T-helper 17 cell (primary cell): ENCODE measurements around the gene E2F8. TPM values are rescaled to one million over a fixed set of nuclear protein-coding genes. Genes with fewer than 3 reads are reported as not detected.
"Not testable (repeated sequence)": the region's sequence is repeated elsewhere in the genome, so short reads cannot be mapped to it uniquely, and the experiment has no call there.

Experiments used
- ATAC-seq: fragments of 150-1000 bp; cut with Tn5 transposase; 2 replicates; pipeline ENCODE4 v1.10.0; 2021; ENCODE audit warnings: mild to moderate bottlenecking, moderate library complexity
- DNase-seq, 3 donors: peaks; one replicate each; pipeline versions ENCODE4 v3.0.0 to v3.0.0-alpha.2; 2020 to 2021
- H3K9me3 ChIP-seq: one replicate; pipeline ENCODE4 v1.7.0; 2013; ENCODE audit warnings: low read length, mild to moderate bottlenecking; ENCODE audit not compliant: control insufficient read depth, poor library complexity, severe bottlenecking
- H3K27ac Mint-ChIP-seq: one replicate; pipeline ENCODE4 v1.8.0; 2022; ENCODE audit warnings: mild to moderate bottlenecking, moderate library complexity, mixed read lengths
- H3K27me3 Mint-ChIP-seq: one replicate; pipeline ENCODE4 v1.8.0; 2022; ENCODE audit warnings: mixed read lengths
- H3K36me3 Mint-ChIP-seq: one replicate; pipeline ENCODE4 v1.8.0; 2022; ENCODE audit warnings: low read depth, mixed read lengths
- H3K4me1 Mint-ChIP-seq: one replicate; pipeline ENCODE4 v1.8.0; 2022; ENCODE audit warnings: mild to moderate bottlenecking, mixed read lengths
- H3K4me3 Mint-ChIP-seq: one replicate; pipeline ENCODE4 v1.8.0; 2022; ENCODE audit warnings: mild to moderate bottlenecking, moderate library complexity, mixed read lengths
- total RNA-seq, 4 donors: library from RNA in 2 of 4; stranded (reverse) in 2 of 4; gene quantifications; one replicate each; pipeline ENCODE4 v1.2.3 and lab custom pipeline; 2022 to 2026

E2F8 gene, protein sequence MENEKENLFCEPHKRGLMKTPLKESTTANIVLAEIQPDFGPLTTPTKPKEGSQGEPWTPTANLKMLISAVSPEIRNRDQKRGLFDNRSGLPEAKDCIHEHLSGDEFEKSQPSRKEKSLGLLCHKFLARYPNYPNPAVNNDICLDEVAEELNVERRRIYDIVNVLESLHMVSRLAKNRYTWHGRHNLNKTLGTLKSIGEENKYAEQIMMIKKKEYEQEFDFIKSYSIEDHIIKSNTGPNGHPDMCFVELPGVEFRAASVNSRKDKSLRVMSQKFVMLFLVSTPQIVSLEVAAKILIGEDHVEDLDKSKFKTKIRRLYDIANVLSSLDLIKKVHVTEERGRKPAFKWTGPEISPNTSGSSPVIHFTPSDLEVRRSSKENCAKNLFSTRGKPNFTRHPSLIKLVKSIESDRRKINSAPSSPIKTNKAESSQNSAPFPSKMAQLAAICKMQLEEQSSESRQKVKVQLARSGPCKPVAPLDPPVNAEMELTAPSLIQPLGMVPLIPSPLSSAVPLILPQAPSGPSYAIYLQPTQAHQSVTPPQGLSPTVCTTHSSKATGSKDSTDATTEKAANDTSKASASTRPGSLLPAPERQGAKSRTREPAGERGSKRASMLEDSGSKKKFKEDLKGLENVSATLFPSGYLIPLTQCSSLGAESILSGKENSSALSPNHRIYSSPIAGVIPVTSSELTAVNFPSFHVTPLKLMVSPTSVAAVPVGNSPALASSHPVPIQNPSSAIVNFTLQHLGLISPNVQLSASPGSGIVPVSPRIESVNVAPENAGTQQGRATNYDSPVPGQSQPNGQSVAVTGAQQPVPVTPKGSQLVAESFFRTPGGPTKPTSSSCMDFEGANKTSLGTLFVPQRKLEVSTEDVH
- under 1 TPM in 1 of 2 donors, not detected in 1; 0.21 TPM for total RNA-seq
- total RNA-seq (lab: John Stamatoyannopoulos, UW) = 0.23 to 0.46 reads per million in 2 donors

DNA sequence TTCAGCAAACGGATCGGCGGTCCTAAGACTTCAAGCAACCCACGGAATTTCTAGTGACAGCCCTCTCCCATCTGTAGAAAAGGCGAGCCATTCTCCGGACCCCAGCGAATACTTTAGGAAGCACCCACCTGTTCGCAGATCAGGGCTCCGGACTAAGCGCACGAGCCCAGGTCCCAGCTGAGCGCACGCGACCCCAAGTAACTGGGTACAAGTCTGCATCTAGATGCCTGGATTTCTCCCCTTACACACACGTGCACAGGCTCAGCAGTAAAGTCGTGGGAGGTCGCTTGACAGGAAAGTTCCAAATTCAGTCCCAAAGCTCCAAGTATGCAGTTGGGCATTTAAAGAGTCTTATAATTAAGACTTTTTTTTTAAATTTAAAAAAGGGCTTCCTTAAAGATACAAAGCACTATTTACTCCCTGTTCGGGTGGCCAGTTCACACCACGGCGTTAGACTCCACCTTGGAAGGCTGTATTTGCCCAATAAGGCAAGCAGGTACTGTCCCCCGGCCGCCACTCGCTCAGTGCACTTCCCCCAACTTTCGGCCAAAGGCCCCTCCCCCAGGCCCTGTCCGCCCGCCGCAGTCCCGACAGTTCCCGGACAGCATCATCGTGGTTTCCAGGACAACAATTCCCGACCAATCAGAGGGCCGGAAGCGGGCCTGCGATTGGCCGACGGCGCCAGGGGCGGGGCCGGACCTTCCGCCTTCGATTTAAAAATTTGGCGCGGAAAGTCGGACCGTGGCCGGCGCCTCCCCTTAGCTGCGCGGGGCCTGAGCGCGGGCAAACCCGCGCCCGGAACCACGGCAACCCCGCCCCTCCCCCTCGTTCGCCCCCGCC lies at the start of gene E2F8:
E2F8 (minus strand) TSS at position 526 of the 840 bp plus-strand sequence. CDS start 824 bp downstream, outside the sequence.
- Mint-ChIP-seq H3K4me1 (peaks cover 14% of the 10 kb centered on the region), H3K36me3 (peaks cover 2% of the 10 kb centered on the region), H3K4me3 (peak within 1 kb of the TSS; percentile 94), H3K27me3 (peaks cover 31% of the 10 kb centered on the region), H3K27ac (peak within 1 kb of the TSS; percentile 43)
- peak; percentile 86 for ATAC-seq
- no peaks in the 10 kb centered on the region for H3K9me3 ChIP-seq
- DNase-seq = peak; percentile 63 to 71 (median 68)

DNA sequence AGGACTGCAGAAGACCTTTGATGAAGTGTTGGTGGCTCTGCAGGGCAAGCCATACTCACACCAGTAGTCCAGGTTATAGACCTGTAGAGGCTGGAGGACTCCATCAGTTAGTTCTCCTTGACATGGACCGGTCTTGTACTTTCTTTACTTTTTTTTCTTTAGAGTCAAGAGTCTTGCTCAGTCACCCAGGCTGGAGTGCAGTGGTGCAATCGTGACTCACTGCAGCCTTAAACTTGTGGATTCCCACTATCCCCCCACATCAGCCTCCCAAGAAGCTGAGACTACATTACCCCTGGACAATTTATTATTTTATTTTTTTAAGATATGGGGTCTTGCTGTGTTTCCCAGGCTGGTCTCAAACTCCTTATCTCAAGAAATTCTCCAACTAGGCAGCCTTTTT lies 49.6 kb upstream of the E2F8 start:
- ATAC-seq = no peak
- H3K27me3 Mint-ChIP-seq = peaks cover 49% of the 10 kb centered on the region

DNA sequence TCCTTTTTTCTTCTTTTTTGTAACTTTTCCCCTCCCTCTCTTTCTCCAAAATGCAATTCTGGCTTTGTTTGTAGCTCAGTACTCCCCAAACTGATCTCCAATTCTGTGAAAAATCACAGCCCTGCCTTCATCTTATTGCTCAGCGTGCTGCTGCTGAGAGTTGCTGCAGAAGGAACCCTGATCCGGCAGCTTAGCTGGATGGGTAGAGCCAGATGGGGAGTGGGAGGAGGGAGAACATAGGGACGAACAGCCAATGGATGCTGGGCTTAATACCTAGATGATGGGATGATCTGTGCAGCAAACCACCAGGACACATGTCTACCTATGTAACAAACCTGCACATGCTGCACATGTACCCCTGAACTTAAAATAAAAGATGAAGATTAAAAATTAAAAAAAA lies 47.5 kb upstream of the E2F8 start:
- H3K4me3 Mint-ChIP-seq = no peak overlapping the region
- no peaks in the 10 kb centered on the region for H3K36me3 Mint-ChIP-seq
- no peak overlapping the region for H3K27ac Mint-ChIP-seq
- DNase-seq (no peak), ATAC-seq (no peak)
- peaks cover 45% of the 10 kb centered on the region for H3K27me3 Mint-ChIP-seq
- H3K9me3 ChIP-seq = no peaks in the 10 kb centered on the region
- H3K4me1 Mint-ChIP-seq = peaks cover 6% of the 10 kb centered on the region

More for the DNA sequence above, 49.6 kb upstream of the E2F8 start:
- Mint-ChIP-seq H3K4me3 (no peak overlapping the region), H3K36me3 (no peaks in the 10 kb centered on the region), H3K4me1 (no peaks in the 10 kb centered on the region), H3K27ac (no peak overlapping the region)
- no peak for DNase-seq
- H3K9me3 ChIP-seq = no peaks in the 10 kb centered on the region

DNA sequence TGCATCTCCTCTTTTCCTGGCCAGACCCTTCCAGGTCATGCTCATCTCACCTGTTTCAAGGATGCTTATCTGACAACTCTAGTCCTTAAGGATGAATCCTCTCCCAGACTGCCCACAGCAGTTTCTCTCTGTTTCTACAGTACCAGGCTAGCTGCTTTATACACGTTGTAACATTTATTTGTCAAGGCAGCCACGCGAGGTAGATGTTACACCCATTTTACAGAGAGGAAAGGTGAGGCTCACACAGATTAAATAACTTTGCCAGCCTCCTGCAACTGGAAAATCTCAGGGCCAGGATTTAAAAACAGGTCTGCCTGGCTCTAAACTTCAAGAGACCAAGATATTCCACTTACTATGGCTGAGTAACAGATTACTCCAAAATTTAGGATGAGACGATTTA lies 45.7 kb upstream of the E2F8 start:
- no peak for DNase-seq
- no peaks in the 10 kb centered on the region for H3K36me3 Mint-ChIP-seq
- no peak overlapping the region for H3K27ac Mint-ChIP-seq
- no peaks in the 10 kb centered on the region for H3K9me3 ChIP-seq
- H3K4me1 Mint-ChIP-seq = peaks cover 6% of the 10 kb centered on the region
- no peak overlapping the region for H3K4me3 Mint-ChIP-seq
- no peak for ATAC-seq
- H3K27me3 Mint-ChIP-seq = peaks cover 42% of the 10 kb centered on the region

DNA sequence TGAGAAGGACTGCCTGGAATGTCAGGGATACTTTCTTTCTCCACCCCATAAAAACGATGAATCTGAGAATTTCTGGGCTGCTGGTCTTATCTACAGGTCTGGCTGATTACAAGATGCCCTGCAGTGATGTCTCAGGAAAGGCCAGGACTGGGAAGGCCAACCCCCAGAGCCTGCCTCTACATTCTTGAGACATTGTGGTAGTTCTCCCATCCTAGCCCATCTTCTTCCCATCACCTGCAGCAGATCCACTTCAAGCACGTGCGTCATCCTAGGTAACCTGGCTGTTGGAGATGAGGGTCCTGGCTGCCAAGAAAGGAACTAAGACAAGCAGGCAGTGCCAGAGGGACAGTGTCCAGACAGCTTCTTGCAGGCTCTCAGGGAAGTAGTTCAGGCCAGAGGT lies 44.1 kb upstream of the E2F8 start:
- no peaks in the 10 kb centered on the region for H3K9me3 ChIP-seq
- ATAC-seq (no peak), DNase-seq (no peak)
- Mint-ChIP-seq H3K27ac (no peak overlapping the region), H3K4me1 (peaks cover 6% of the 10 kb centered on the region), H3K27me3 (peaks cover 34% of the 10 kb centered on the region), H3K36me3 (no peaks in the 10 kb centered on the region), H3K4me3 (no peak overlapping the region)

DNA sequence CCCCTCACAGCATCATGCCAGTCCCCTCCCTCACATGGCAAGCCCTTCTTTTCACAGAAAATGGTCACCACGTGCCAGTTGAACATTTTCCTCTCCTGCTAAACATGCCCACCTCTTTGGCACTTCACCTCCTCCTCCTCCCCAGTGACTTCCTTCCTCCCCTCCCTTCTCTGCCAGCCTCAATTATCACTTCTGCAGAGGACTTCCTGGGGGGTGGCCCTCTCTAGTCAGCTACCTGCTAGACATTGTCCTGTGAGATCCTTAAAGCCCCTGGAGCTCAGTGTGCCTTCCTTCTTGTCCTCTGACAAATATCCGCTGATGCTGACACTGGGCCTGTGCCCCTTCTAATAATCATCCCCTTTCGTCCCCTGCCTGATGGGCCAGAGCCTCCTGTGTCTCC lies 43.2 kb upstream of the E2F8 start:
- ATAC-seq = no peak
- no peak overlapping the region for H3K27ac Mint-ChIP-seq
- peaks cover 35% of the 10 kb centered on the region for H3K27me3 Mint-ChIP-seq
- DNase-seq = no peak
- H3K4me3 Mint-ChIP-seq = no peak overlapping the region
- H3K36me3 Mint-ChIP-seq = no peaks in the 10 kb centered on the region
- peaks cover 6% of the 10 kb centered on the region for H3K4me1 Mint-ChIP-seq
- H3K9me3 ChIP-seq = no peaks in the 10 kb centered on the region

DNA sequence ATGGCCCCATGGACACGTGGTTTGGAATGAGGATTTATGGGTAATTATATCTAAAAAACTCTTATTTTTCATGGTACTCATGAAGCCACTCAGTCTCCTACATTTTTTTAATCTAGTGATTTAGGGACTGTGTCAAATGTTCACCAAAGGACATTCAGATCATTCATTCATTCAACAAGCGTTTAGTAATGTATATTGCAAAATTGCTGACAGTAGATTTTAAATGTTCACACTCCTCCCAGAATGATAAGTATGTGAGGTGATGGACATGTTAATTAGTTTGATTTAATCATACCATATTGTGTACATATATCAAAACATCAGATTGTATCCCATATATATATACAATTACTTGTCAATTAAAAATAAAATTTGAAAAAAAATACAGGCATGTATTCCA lies 40.8 kb upstream of the E2F8 start:
- Mint-ChIP-seq H3K27ac (no peak overlapping the region), H3K4me3 (no peak overlapping the region), H3K27me3 (peaks cover 28% of the 10 kb centered on the region), H3K36me3 (no peaks in the 10 kb centered on the region), H3K4me1 (peaks cover 6% of the 10 kb centered on the region)
- no peaks in the 10 kb centered on the region for H3K9me3 ChIP-seq
- DNase-seq (no peak), ATAC-seq (no peak)

DNA sequence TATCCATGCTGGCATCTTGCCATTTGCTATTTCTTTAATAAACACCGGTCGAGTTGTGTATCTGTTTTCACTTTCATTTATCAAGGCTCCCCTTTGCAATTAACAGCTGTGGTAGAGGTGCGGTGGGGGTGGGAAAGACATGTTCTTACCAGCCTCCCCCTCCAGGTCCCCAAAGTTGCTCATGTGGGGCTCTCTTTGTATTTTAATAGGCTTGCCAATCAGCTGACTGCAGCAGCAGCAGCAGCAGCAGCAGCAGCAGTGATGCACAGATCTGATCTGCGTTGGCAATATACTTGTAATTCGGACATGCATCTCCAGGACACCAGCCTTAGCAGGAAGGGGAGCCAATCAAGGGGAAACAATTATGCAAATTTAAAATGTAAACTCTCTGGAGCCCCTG lies 40.3 kb upstream of the E2F8 start:
- Mint-ChIP-seq H3K4me3 (no peak overlapping the region), H3K4me1 (peaks cover 6% of the 10 kb centered on the region), H3K27ac (no peak overlapping the region), H3K27me3 (peaks cover 25% of the 10 kb centered on the region), H3K36me3 (no peaks in the 10 kb centered on the region)
- ATAC-seq (no peak), DNase-seq (no peak)
- H3K9me3 ChIP-seq = no peaks in the 10 kb centered on the region

DNA sequence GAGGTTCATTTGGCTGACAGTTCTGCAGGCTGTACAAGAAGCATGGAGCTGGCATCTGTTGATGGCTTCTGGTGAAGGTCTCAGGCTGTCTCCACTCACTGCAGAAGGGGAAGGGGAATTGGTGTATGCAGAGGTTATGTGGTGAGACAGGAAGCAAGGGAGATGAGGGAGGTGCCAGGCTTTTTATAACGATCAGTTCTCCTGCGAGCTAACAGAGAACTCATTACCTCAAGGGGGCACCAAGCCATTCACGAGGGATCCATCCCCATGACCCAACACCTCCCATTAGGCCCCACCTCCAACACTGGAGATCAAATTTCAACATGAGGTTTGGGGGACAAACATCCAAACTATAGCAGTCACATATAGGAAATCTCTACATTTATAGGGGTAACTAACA lies 38.7 kb upstream of the E2F8 start:
- no peak for ATAC-seq
- no peak for DNase-seq
- Mint-ChIP-seq H3K36me3 (no peaks in the 10 kb centered on the region), H3K4me1 (peaks cover 6% of the 10 kb centered on the region), H3K4me3 (no peak overlapping the region), H3K27me3 (peaks cover 13% of the 10 kb centered on the region), H3K27ac (no peak overlapping the region)
- H3K9me3 ChIP-seq = no peaks in the 10 kb centered on the region

DNA sequence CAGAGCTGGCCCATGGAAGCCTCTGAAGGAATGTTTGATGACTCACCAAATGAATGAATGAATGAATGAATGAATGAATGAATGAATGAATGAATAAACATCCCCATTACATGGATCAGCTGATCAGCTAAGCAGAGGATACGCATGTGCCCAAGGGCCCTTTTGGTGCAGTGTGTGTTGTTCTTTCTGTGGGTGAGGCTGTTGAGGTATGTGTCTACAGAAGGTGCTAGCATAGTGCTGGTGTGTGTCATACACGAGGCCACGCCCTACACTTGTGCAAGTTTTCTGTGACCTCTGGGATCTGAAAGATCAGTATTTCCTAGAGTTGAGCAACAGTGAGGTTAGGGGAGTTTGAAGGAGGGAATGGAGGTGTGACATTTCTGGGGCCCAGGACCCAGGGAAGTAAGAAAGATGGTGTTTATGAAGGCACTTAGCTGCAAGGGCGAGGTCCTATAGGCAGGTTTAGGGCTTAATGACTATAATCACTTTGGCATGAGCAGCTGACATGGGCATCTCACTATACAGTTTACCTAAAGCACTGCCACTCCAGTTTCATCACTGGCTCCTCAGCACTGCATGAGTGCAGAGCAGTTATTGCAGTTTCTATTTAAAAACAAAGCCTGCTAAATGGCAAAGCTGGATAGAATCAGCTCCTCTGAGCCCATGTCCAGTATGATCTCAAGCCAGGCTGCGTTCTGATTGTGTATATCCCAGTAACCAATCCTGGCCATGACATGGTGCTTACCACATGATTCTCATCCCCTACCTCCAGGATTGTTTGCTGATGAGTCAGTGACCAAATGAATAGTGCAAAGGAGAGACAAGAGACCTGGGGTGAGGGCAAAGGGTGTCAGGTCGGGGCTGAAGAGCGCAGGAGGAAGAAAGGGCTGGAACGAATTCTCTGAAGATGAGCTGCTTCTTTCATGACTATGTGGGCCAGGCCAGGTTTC lies 36.4 kb upstream of the E2F8 start:
- Mint-ChIP-seq H3K4me3 (no peak overlapping the region), H3K4me1 (no peaks in the 10 kb centered on the region), H3K27ac (no peak overlapping the region), H3K27me3 (peaks cover 26% of the 10 kb centered on the region), H3K36me3 (no peaks in the 10 kb centered on the region)
- DNase-seq (no peak), ATAC-seq (no peak)
- no peaks in the 10 kb centered on the region for H3K9me3 ChIP-seq

DNA sequence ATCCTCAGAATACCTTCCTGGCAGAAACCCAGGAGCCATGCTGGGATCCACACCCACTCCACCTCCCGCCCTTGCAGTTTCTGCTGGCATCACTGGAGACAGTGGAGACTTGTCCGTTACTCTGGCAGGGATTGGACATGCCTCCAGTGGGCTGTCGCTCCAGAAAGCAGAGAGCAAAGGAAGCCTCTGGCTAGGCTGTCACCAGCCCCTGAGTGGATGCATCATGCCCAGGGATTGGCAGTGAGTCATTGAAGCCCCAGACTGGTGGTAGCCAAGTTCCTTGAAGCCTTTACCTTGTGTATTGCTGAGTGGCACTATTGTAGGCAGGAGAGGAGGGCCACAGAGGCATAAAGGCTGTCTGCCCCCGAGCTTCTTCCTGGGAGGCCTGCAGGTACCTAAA lies 34.8 kb upstream of the E2F8 start:
- Mint-ChIP-seq H3K27ac (no peak overlapping the region), H3K4me1 (no peaks in the 10 kb centered on the region), H3K27me3 (peaks cover 42% of the 10 kb centered on the region), H3K4me3 (no peak overlapping the region), H3K36me3 (no peaks in the 10 kb centered on the region)
- ATAC-seq (no peak), DNase-seq (no peak)
- H3K9me3 ChIP-seq = no peaks in the 10 kb centered on the region

DNA sequence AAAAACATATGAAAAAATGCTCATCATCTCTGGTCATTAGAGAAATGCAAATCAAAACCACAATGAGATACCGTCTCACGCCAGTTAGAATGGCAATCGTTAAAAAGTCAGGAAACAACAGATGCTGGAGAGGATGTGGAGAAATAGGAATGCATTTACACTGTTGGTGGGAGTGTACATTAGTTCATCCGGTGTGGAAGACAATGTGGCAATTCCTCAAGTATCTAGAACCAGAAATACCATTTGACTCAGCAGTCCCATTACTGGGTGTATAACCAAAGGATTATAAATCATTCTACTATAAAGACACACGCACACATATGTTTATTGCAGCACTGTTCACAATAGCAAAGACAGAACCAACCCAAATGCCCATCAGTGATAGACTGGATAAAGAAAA lies 32.5 kb upstream of the E2F8 start:
- not testable (repeated sequence) for H3K27ac Mint-ChIP-seq, H3K36me3 Mint-ChIP-seq, ATAC-seq, DNase-seq, H3K4me3 Mint-ChIP-seq, H3K4me1 Mint-ChIP-seq, H3K9me3 ChIP-seq
- peaks cover 56% of the 10 kb centered on the region for H3K27me3 Mint-ChIP-seq
